Neural crest cell (in vitro differentiated cells): ENCODE results near the gene MAST4. TPM values are rescaled to one million over a fixed set of nuclear protein-coding genes. Genes with fewer than 3 reads are reported as not detected.

ENCODE experiments used
- DNase-seq: peaks from one replicate; pipeline ENCODE4 v3.0.0; 2021; ENCODE audit warnings: low read depth, mixed read lengths, low spot score
- H3K27ac Mint-ChIP-seq: one replicate; pipeline ENCODE4 v1.8.0; 2021; ENCODE audit warnings: mild to moderate bottlenecking, mixed read lengths; ENCODE audit not compliant: unreplicated experiment
- H3K27me3 Mint-ChIP-seq: 2 replicates; pipeline ENCODE4 v1.8.0; 2021; ENCODE audit warnings: low read depth, mild to moderate bottlenecking, mixed read lengths
- H3K36me3 Mint-ChIP-seq: 2 replicates; pipeline ENCODE4 v1.8.0; 2021; ENCODE audit warnings: low read depth, mild to moderate bottlenecking, mixed read lengths
- H3K4me1 Mint-ChIP-seq: 2 replicates; pipeline ENCODE4 v1.8.0; 2021; ENCODE audit warnings: mixed read lengths
- H3K4me3 Mint-ChIP-seq: one replicate; pipeline ENCODE4 v1.8.0; 2021; ENCODE audit warnings: mild to moderate bottlenecking, mixed read lengths
- H3K9me3 Mint-ChIP-seq: 2 replicates; pipeline ENCODE4 v1.8.0; 2021; ENCODE audit warnings: mixed read lengths
- total RNA-seq: library from RNA; stranded (reverse); gene quantifications from 2 replicates; pipeline ENCODE4 v1.2.1, GENCODE V29; 2021
- TF ChIP-seq, protein P1 (sequence below): fragments of 200-600 bp; sonication (generic); conservative IDR thresholded peaks from 2 replicates; pipeline ENCODE4 v1.5.0; 2021; ENCODE audit warnings: antibody characterized with exemption, mild to moderate bottlenecking

The MAST4 gene
- total RNA-seq, 1 donor from 2014 or later: 7.3 TPM

DNA sequence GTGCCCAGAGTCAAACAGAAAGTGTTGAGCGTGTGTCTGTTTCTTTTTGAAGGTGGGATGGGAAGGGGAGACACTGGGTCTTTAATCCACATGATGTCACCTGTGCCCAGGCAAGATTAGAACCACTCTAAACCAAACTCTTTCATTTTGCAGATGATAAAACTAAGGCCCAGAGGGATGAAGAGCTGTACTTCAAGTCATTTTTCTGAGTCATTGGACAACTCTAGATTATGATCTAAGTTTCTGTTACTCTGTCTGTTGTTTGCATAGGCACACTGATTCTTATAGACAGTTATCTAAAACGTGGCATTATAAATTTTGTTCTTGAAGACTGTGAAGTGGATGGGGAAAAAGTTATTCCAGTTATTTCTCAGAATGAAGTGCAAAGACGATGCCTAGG lies 48.8 kb downstream of the MAST4 start:
- H3K36me3 Mint-ChIP-seq: no peaks in the 10 kb centered on the region
- peaks cover 2% of the 10 kb centered on the region for H3K9me3 Mint-ChIP-seq
- no peaks in the 10 kb centered on the region for H3K27me3 Mint-ChIP-seq
- H3K27ac Mint-ChIP-seq: no peak overlapping the region
- no peak for DNase-seq
- H3K4me1 Mint-ChIP-seq: no peaks in the 10 kb centered on the region
- TF ChIP-seq, protein P1, sequence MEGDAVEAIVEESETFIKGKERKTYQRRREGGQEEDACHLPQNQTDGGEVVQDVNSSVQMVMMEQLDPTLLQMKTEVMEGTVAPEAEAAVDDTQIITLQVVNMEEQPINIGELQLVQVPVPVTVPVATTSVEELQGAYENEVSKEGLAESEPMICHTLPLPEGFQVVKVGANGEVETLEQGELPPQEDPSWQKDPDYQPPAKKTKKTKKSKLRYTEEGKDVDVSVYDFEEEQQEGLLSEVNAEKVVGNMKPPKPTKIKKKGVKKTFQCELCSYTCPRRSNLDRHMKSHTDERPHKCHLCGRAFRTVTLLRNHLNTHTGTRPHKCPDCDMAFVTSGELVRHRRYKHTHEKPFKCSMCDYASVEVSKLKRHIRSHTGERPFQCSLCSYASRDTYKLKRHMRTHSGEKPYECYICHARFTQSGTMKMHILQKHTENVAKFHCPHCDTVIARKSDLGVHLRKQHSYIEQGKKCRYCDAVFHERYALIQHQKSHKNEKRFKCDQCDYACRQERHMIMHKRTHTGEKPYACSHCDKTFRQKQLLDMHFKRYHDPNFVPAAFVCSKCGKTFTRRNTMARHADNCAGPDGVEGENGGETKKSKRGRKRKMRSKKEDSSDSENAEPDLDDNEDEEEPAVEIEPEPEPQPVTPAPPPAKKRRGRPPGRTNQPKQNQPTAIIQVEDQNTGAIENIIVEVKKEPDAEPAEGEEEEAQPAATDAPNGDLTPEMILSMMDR: no peak
- no peak overlapping the region for H3K4me3 Mint-ChIP-seq

- H3K9me3 Mint-ChIP-seq: peaks cover 5% of the 10 kb centered on the region
- no peaks in the 10 kb centered on the region for H3K27me3 Mint-ChIP-seq
- H3K4me3 Mint-ChIP-seq: no peak overlapping the region
- no peaks in the 10 kb centered on the region for H3K36me3 Mint-ChIP-seq
- no peak overlapping the region for H3K27ac Mint-ChIP-seq
- TF ChIP-seq, protein P1: no peak
- no peaks in the 10 kb centered on the region for H3K4me1 Mint-ChIP-seq
- no peak for DNase-seq
Measured at GRCh38 chr5:66646570-66646969, 50.4 kb downstream of the MAST4 start.

- Mint-ChIP-seq H3K27me3 (no peaks in the 10 kb centered on the region), H3K36me3 (no peaks in the 10 kb centered on the region), H3K9me3 (peaks cover 3% of the 10 kb centered on the region), H3K27ac (no peak overlapping the region), H3K4me1 (no peaks in the 10 kb centered on the region), H3K4me3 (no peak overlapping the region)
- no peak for DNase-seq
- TF ChIP-seq, protein P1: no peak
Measured at GRCh38 chr5:66647146-66647856, 51.1 kb downstream of the MAST4 start.

DNA sequence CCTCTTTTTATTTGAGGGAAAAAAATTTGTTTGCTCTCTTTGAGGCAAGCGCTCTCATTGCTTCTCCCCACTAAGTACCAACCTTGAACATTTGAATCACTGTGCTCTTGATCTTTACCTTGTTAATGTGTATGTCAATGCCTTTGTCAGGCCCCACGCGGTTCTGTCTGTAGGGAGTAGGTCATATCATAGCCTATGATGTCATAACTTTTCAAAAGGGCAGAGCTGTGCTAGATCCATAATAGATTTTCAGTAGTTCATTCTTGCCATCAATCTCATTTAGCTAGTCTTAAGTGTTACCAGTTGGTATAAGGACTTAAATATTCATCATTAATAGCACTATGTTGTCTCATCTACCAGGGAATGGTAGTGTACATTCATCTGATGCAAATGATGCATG lies 56.6 kb downstream of the MAST4 start:
- no peaks in the 10 kb centered on the region for H3K27me3 Mint-ChIP-seq
- H3K36me3 Mint-ChIP-seq: no peaks in the 10 kb centered on the region
- H3K4me3 Mint-ChIP-seq: no peak overlapping the region
- no peaks in the 10 kb centered on the region for H3K4me1 Mint-ChIP-seq
- peaks cover 5% of the 10 kb centered on the region for H3K9me3 Mint-ChIP-seq
- TF ChIP-seq, protein P1: no peak
- H3K27ac Mint-ChIP-seq: no peak overlapping the region
- no peak for DNase-seq

- no peak overlapping the region for H3K27ac Mint-ChIP-seq
- no peaks in the 10 kb centered on the region for H3K36me3 Mint-ChIP-seq
- H3K4me1 Mint-ChIP-seq: no peaks in the 10 kb centered on the region
- peaks cover 5% of the 10 kb centered on the region for H3K9me3 Mint-ChIP-seq
- DNase-seq: no peak
- H3K4me3 Mint-ChIP-seq: no peak overlapping the region
- H3K27me3 Mint-ChIP-seq: no peaks in the 10 kb centered on the region
- TF ChIP-seq, protein P1: no peak
Measured at GRCh38 chr5:66653325-66653724, 57.1 kb downstream of the MAST4 start.
